SIG-M5 treated with dmso at 0.1 percent for 504 hours (cell line): ENCODE data around the gene SCD.
"Not testable (repeated sequence)": the region's sequence is repeated elsewhere in the genome, so short reads cannot be mapped to it uniquely, and the experiment has no call there.

Source experiments
- DNase-seq: peaks from one replicate; lab custom pipeline; 2025; ENCODE audit not compliant: unreplicated experiment; lab: John Stamatoyannopoulos, UW

Gene SCD

DNA sequence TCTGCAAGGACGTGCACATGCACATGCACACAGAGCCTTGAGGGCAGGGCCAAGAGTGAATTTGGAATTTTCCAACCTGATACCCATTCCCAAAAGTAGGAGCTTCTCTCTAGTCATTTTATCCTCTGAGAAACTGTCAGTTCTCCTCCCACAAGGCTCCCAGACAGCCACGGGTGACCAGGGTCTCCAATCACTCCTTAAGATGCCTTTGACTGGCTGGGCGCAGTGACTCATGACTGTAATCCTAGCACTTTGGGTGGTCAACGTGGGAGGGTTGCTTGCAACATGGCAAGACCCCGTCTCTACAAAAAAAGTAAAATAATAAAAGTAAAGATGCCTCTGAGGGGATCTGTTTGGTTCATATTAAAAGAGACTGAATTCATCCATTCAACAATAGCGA is 13.2 kb downstream of the SCD start:
- DNase-seq, result no peak

DNA sequence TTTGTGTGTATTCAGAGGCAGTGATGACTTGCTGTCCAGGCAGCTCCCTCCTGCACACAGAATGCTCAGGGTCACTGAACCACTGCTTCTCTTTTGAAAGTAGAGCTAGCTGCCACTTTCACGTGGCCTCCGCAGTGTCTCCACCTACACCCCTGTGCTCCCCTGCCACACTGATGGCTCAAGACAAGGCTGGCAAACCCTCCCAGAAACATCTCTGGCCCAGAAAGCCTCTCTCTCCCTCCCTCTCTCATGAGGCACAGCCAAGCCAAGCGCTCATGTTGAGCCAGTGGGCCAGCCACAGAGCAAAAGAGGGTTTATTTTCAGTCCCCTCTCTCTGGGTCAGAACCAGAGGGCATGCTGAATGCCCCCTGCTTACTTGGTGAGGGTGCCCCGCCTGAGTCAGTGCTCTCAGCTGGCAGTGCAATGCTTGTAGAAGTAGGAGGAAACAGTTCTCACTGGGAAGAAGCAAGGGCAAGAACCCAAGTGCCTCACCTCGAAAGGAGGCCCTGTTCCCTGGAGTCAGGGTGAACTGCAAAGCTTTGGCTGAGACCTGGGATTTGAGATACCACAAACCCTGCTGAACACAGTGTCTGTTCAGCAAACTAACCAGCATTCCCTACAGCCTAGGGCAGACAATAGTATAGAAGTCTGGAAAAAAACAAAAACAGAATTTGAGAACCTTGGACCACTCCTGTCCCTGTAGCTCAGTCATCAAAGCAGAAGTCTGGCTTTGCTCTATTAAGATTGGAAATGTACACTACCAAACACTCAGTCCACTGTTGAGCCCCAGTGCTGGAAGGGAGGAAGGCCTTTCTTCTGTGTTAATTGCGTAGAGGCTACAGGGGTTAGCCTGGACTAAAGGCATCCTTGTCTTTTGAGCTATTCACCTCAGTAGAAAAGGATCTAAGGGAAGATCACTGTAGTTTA is 15.8 kb downstream of the SCD start:
- DNase-seq, result no peak

DNA sequence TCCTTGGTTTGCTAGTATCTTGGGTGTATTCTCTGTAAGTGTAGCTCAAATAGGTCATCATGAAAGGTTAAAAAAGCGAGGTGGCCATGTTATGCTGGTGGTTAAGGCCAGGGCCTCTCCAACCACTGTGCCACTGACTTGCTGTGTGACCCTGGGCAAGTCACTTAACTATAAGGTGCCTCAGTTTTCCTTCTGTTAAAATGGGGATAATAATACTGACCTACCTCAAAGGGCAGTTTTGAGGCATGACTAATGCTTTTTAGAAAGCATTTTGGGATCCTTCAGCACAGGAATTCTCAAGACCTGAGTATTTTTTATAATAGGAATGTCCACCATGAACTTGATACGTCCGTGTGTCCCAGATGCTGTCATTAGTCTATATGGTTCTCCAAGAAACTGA is 17.1 kb downstream of the SCD start:
- no peak for DNase-seq

GRCh38 chr10:100364735-100365391 is 17.8 kb downstream of the SCD start:
- peak; percentile 38 for DNase-seq

- DNase-seq, result no peak
Measured at GRCh38 chr10:100368721-100369120, 21.7 kb downstream of the SCD start.

DNA sequence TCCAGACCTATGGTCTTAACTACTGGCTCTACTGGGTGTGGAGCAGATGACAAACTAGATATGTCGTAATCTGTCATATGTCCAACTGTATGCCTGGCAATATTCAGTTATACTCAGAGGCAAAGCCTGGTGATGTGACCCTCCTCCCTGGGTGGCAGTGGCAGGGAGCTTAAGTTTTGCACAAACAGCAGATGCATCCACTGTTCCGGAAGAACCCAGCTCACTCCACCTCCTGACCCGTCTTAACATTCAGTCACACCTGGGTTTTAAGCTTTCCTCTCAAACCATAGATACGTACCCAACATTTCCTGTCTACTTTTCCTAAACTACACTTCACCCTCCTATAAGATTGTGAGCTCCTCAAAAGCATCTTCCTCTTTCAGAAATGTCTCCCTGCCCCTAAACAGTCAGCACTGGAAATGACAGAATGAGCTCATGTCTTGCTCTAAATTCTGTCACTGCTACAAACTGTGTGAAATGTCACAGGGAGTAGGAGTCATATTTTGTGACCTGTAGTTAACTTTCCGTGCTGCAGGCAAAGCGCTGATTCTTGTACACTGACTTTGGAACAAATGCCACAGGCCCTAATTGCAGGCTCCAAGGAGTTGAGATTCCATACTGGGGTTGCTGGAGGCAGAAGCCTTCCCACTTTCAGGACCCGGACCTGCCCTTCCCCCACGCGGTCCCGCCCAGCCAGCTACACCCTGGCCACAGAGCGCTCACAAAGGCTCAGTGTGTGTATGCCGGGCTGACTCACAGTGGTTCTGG is 23.9 kb downstream of the SCD start:
- peak; percentile 85 for DNase-seq

DNA sequence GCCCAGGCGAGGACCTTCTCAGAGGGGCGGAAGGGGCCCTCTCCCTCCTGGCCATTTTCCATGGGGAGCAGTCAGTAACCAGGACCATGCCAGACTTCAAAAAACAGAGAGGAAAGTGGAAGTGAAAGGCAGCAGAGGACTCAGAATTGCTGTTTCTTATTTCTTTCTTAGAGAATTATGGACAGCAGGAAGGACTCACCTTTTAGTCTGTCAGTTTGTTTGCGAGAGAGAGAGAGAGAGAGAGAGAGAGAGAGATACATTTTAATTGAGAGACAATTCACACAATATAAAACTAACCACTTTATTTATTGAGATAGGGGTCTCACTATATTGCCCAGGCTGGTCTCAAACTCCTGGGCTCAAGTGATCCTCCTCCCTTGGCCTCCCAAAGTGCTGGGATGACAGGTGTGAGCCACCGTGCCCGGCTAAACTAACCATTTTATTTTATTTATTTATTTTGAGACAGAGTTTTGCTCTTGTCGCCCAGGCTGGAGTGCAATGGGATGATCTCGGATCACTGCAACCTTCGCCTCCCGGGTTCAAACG is 24.5 kb downstream of the SCD start:
- DNase-seq, result peak; percentile 80

GRCh38 chr10:100372415-100373297 is 25.6 kb downstream of the SCD start:
- no peak for DNase-seq

- peak; percentile 96 for DNase-seq
Measured at GRCh38 chr10:100373298-100374199, 26.5 kb downstream of the SCD start.

DNA sequence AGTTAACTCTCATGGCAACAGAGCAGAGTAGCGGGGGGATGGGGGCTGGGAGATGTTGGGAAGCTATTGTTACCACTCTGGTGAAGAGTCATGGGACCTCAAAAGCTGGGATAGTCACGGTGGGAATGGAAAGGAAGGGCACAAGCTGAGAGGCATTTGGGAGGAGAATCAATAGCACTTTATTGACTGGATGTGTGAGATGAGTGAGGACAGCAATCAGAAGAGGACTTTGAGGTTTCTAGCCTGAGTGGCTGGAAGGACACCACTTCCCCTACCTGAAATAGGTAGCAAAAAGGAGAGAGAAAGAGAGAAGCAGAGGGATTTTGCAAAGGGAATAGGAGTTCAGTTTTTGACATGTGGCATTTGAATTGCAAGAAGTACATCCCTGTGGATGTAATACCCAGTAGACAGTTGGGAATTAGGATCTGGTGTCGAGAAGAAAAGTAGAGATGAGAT is 27.2 kb downstream of the SCD start:
- DNase-seq, result no peak

DNA sequence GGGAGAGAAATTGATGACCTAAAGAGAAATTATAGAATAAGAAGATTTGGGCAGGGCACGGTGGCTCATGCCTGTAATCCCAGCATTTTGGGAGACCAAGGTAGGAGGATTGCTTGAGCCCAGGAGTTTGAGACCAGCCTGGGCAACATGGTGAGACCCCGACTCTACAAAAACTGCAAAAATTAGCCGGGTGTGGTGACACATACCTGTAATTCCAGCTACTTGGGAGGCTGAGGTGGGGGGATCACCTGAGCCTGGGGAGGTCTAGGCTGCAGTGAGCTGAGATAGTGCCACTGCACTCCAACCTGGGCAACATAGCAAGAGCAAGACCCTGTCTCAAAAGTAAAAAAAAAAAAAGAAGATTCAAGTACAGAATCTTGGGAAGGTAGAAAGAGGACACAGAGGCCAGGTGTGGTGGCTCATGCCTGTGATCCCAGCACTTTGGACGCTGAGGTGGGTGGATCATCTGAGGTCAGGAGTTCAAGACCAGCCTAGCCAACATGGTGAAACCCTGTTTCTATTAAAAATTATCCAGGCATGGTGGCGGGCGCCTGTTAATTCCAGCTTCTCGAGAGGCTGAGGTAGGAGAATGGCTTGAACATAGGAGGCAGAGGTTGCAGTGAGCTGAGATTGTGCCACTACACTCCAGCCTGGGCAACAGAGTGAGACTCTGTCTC is 27.8 kb downstream of the SCD start:
- DNase-seq, result not testable (repeated sequence)

GRCh38 chr10:100376656-100377055 is 29.6 kb downstream of the SCD start:
- DNase-seq, result not testable (repeated sequence)

- DNase-seq, result no peak
Measured at GRCh38 chr10:100377830-100378229, 30.8 kb downstream of the SCD start.

DNA sequence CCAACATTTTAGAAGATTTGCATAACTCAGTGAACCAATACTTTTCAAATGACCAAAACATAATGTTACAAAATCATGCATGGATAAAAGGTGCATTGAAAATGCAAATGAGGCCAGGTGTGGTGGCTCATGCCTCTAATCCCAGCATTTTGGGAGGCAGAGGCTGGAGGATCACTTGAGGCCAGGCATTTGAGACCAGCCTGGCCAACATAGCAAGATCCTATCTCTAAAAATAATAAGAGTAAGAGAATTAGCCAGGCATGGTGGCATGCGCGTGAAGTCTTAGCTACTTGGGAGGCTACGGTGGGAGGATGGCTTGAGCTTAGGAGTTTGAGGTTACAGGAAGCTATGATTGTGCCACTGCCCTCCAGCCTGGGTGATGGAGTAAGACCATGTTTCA is 33.4 kb downstream of the SCD start:
- no peak for DNase-seq

DNA sequence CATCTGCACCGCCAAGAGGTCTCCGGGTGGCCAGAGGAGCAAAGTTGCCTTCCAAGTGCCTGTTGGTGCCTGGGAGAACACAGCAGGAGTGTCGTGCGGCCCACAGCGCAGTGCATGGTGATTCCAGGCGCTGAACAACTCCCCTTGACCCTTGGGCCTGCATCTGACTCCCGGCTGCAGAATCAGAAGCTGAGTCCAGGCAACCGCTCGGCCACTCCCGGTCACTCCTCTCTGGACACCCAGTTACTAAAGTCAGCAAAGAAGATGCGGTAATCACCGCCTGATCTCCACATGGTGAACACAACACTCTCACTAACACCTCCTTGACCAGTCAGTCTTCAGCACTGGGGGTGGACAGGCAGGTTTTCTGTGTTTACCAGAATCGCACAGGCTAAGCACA is 35.5 kb downstream of the SCD start:
- DNase-seq, result no peak

GRCh38 chr10:100383251-100383650 is 36.2 kb downstream of the SCD start:
- DNase-seq, result no peak

DNA sequence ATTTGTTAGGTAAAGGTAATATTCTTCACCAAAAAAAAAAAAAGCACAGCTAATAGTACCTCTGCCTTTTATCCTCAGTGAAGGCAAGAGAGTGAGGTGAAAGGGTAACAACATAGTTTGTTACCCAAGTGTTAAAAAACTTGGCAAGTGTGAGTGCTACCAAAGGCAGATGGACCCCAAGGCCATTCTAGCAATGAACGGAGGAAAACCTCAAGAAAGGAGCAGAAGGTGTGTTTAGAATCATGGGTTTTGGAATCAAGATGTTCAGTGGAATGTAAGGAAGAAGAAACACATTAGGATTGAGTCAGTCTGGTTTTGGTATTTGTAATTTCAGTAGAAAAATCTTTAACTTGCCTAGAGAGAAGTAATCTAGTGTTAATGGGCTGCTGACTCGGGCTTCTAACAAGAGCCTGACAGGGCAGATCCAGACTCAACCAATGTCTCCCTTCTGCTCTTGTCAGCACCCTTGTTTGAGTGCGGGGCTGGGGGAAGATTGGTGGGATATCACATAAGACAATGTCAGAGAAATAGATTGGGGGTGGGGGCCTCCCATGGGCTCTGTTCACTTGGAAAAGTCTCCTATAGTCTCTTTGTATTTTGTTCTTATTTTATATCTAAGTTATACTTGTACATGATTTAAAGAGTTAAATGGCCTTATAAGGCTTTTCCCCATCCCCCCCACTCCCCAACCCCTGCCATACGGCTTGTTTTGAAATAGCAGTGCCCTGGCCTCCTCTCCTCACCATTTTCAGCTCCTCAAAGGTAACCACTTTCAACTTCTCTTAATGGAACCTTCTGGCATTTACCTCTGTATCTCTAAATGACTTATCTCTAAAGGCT is 44.4 kb downstream of the SCD start:
- DNase-seq, result no peak

- no peak for DNase-seq
Measured at GRCh38 chr10:100392686-100393003, 45.6 kb downstream of the SCD start.
